HTERT RPE-1 (cell line): ENCODE measurements around the gene ACOT9.
"Not testable (repeated sequence)": the region's sequence is repeated elsewhere in the genome, so short reads cannot be mapped to it uniquely, and the experiment has no call there.

Source experiments
- in situ Hi-C: fragments of 300-500 bp; cut with MboI; formaldehyde crosslinking; loops from 4 replicates; pipeline ENCODE4 v1.14.3; 2020; ENCODE audit warnings: low sequenced_read_pairs

The ACOT9 gene

GRCh38 chrX:23705235-23705634, 37.8 kb downstream of the ACOT9 start:
- in situ Hi-C loops, result no loop called here

GRCh38 chrX:23704673-23705206, 38.3 kb downstream of the ACOT9 start:
- in situ Hi-C loops, result no loop called here

DNA sequence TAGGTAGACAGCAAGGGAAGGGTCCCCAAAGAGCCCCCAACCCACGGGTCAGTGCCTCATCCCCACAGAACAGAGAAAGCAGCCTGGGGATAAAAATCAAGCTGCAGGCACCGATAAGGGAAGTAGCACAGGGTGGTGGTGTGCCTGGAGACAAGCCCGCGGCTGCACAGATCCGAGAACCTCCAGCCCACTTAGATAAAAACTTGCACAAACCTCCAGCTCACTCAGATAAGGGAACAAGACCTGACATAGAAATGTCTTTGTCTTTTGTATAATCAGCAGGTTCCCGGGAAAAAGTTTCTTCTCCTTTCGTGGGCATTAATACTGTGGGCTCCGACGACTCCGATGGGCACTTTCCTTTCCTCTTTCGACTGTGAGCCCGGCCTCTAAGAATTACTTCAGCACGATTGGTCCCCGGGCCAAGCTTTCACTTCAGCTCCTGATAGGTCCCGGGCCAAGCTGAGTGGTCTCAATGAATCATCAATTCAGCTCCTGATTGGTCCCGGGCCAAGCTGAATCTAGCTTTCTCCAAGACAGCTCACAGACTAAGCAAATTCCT, 43.4 kb downstream of the ACOT9 start:
- in situ Hi-C loops, result no loop called here

DNA sequence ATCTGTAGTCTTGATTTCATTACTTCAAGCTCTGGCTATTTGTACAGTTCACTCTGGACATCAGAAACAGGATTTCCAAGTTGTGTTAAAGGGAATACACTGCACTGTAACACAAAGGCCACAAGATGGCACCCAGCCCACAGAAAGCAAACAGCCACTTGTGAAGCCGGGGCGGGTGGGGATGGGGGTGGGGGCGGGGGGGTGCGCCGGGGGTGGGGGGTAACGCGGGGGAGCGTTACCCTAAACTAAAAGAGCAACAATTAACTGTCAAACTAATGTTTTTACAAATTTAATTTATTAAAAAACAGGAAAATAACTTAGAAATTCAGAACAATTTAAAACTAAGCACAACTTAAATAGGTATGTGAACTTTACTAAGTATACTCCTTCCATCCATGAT, 48.5 kb downstream of the ACOT9 start:
- in situ Hi-C loops, result no loop called here

GRCh38 chrX:23692166-23692565, 50.9 kb downstream of the ACOT9 start:
- in situ Hi-C loops, result no loop called here

DNA sequence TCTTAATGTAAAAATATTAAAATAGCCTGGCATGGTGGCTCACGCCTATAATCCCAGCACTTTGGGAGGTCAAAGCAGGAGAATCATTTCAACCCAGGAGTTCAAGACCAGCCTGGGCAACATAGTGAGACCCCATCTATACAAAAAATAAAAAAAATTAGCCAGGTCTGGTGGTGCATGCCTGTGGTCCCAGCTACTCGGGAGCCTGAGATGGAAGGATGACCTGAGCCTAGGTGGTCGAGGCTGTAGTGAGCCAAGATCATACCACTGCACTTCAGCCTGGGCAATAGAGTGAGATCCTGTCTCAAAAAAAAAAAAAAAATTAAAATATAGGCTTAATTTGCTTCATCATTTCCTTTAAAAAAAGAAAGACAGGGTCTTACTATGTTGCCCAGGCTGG, 66.6 kb downstream of the ACOT9 start:
- in situ Hi-C loops, result not testable (repeated sequence)

DNA sequence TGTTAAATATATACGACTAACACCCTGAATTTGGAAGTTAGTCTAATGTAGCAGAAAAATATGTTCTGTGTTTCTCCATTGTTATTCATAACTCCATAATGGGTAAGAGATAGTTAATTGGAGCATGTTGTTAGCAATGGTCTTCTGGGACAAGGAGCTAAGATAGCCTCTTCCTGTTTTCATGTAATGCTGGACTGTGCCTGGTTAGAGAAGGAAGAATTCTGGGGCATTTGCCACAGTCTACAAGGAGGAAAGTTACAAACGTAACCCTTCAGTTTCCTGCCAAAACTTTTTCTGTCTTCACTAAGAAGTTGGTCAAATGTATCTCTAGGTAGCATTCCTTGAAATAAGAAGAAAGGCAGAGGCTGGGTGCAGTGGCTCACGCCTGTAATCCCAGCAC, 70.0 kb downstream of the ACOT9 start:
- in situ Hi-C loops, result no loop called here

- in situ Hi-C loops, result no loop called here
Measured at GRCh38 chrX:23670528-23670927, 72.5 kb downstream of the ACOT9 start.

DNA sequence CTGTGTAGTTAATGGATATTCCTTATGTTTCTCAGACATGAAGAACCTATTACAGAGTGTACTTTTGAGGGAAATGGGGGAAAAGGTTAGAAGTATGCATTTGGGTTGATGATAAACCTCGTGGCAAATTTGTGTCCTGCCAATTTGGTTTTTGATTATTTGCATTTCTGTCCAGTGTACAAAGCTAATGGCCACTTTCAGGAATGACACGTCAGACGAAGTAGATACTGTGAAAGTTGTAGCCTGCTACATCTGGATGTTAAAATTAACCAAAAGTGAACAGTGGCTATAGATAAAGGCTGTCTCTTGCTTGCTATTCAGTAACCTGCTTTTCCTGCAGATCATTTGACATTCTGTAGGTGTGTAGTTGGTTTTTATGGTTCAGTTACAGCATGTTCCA, 74.7 kb downstream of the ACOT9 start:
- in situ Hi-C loops, result no loop called here

DNA sequence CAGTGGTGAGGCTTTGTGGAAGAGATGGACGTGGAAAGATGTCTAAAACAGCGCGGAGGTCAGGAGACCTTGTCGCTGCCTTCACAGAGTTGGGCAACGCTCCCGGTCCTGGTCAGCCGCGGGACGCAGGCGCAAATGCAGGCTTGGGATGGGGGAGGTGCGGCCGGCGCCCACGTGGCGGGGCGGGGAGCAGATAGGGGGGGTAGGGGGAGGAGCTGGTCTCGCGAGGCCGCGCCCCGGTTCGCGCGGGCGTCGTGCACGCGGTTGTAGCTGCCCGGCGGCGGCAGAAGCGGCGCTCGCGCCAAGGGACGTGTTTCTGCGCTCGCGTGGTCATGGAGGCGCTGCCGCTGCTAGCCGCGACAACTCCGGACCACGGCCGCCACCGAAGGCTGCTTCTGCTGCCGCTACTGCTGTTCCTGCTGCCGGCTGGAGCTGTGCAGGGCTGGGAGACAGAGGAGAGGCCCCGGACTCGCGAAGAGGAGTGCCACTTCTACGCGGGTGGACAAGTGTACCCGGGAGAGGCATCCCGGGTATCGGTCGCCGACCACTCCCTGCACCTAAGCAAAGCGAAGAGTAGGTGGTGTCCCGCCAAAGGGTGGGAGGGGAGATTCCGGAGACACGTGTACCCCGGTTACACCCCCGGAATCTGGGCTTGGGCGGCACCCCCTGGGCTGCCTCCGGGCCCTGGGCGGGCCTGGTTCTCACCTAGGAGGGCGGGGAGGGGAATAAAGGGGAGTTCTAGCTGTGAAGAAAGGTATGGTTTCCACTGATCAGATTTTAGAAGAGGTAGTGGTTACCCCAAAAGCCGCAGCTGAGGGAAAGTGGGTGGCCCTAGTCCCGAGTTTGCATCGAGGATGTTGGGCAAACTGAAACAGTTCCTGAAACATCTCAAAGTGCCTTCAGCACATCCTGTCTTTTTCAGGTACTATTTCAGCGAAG, 75.6 kb downstream of the ACOT9 start, which contains the start of gene PRDX4:
Gene PRDX4 (plus strand): TSS at position 255 of the 939 bp plus-strand sequence. CDS start 78 bp downstream, at position 333.
- in situ Hi-C loops, result no loop called here

GRCh38 chrX:23666282-23666681, 76.8 kb downstream of the ACOT9 start:
- in situ Hi-C loops, result no loop called here

- in situ Hi-C loops, result no loop called here
Measured at GRCh38 chrX:23664496-23664895, 78.6 kb downstream of the ACOT9 start.

- in situ Hi-C loops, result no loop called here
Measured at GRCh38 chrX:23662853-23663252, 80.2 kb downstream of the ACOT9 start.

GRCh38 chrX:23662187-23662586, 80.9 kb downstream of the ACOT9 start:
- in situ Hi-C loops, result no loop called here

GRCh38 chrX:23661671-23662070, 81.4 kb downstream of the ACOT9 start:
- in situ Hi-C loops, result no loop called here

GRCh38 chrX:23660766-23661132, 82.3 kb downstream of the ACOT9 start:
- in situ Hi-C loops, result no loop called here

DNA sequence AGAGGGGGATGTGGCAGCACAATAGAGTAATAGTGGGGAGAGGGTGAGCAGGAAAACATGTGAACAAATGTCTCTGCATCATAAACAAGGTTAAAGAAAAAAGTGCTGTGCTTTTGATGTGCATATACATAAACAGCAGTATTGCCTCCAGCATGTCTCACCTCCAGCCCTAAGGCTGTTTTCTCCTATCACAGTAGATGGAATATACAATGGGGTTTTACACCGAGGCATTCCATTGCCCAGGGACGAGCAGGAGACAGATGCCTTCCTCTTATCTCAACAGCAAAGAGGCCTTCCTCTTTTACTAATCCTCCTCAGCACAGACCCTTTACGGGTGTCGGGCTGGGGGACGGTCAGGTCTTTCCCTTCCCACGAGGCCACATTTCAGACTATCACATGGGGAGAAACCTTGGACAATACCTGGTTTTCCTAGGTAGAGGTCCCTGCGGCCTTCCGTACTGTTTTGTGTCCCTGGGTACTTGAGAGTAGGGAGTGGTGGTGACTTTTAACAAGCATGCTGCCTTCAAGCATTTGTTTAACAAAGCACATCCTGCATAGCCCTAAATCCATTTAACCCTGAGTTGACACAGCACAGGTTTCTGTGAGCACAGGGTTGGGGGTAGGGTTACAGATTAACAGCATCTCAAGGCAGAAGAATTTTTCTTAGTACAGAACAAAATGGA, 82.9 kb downstream of the ACOT9 start:
- in situ Hi-C loops, result not testable (repeated sequence)

DNA sequence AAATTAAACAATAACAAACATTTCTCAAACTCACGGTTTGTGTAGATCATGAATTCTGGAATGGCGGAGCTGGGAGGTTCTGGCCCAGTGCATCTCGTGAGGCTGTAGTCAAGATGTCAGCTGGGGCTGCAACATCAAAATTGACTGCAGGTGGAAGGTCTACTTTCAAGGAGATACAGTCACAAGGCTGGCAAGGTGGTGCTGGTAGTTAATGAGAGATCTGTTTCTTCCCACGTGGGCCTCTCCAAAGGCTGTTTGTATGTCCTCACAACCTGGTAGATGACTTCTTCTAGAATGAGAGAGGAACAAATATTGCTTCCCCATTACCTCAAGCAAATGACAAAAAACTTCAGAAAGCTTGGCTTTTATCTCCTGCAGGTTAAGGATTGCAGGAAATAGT, 83.7 kb downstream of the ACOT9 start:
- in situ Hi-C loops, result no loop called here

- in situ Hi-C loops, result no loop called here
Measured at GRCh38 chrX:23656684-23657083, 86.4 kb downstream of the ACOT9 start.

GRCh38 chrX:23656091-23656490, 87.0 kb downstream of the ACOT9 start:
- in situ Hi-C loops, result no loop called here
